ENCODE measurements around the gene ATG4C. TPM values are rescaled to one million over a fixed set of nuclear protein-coding genes. Genes with fewer than 3 reads are reported as not detected.
"Not testable (repeated sequence)": the region's sequence is repeated elsewhere in the genome, so short reads cannot be mapped to it uniquely, and the experiment has no call there.

ATG4C gene
- polyA plus RNA-seq, 1 donor (not counting 4 experiments of a cell fraction or from before 2014, with no cell fraction given), result 9.1 TPM

DNA sequence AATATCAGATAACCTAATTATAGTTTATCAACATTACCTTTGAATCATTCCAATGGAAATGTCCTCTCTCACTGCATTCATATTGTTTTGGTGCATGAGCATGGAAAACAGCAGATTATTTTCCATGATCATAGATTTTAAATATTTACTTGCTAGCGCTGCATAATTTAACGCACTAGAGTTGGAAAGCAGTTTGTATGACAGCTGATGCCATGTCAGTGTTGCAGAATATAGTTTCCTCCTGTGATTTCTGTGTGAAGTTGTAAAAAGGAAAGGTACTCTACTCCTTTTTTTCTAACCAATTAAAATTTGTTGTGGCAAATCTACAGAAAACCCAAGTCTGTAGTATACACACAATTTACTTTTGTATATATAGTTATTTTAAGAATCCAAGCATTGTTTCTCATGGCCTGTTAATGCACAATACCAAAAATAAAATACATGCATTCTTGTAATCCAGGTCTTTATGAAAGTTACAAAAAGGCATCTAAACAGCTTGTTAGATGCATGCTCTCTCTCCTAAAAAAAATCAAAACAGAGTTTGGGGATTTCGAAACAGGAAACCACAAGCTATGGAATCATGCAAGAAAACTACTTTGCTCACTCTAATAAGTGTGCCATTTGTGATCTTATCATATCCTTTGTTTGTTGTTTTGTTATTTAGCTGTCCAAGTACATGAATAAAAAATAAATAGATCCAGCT is 1.9 kb upstream of the ATG4C start:
- dilution Hi-C loops (cut with MboI; ENCODE audit: extremely low pct_ligation_motif_present, low sequenced_read_pairs), result no loop called here
- Histone ChIP-seq H3K36me3 (ENCODE audit: control insufficient read depth in 2 of 2, extremely low read depth in 1 of 2, insufficient read depth in 2 of 2, low read length in 2 of 2) (no peaks in the 10 kb centered on the region), H2AFZ (ENCODE audit: control insufficient read depth, low read length) (no peak overlapping the region), H4K20me1 (ENCODE audit: control insufficient read depth, extremely low read depth, insufficient read depth, low read length) (no peaks in the 10 kb centered on the region), H3K27me3 (ENCODE audit: control insufficient read depth, extremely low read depth, insufficient read depth, low read length) (no peaks in the 10 kb centered on the region), H3K27ac (ENCODE audit: control insufficient read depth, insufficient read depth, low read length) (no peak overlapping the region), H3K9ac (ENCODE audit: control insufficient read depth, extremely low read depth, insufficient read depth, low read length) (no peak overlapping the region), H3K4me1 (ENCODE audit: control insufficient read depth, extremely low read depth, insufficient read depth, low read length) (peaks cover 14% of the 10 kb centered on the region), H3K4me3 (ENCODE audit: control insufficient read depth in 2 of 3, extremely low read depth in 1 of 3, insufficient read depth in 2 of 3, low read depth in 1 of 3, low read length in 3 of 3) (no peak overlapping the region), H3K9me3 (ENCODE audit: control insufficient read depth, low read depth, low read length) (no peaks in the 10 kb centered on the region), H3K4me2 (ENCODE audit: control insufficient read depth, extremely low read depth, insufficient read depth, low read depth, low read length) (no peak overlapping the region), H3K79me2 (ENCODE audit: control insufficient read depth, insufficient read depth, low read length) (peaks cover 5% of the 10 kb centered on the region), H3K9me1 (ENCODE audit: control insufficient read depth, extremely low read depth, insufficient read depth, low read length) (no peaks in the 10 kb centered on the region)
- no peak for TF ChIP-seq CTCF (optimal IDR thresholded peaks at IDR 0.05 in 1 of 3, IDR thresholded peaks at IDR 0.05 in 1 of 3, conservative IDR thresholded peaks at IDR 0.05 in 1 of 3; ENCODE audit: extremely low read depth in 1 of 3, insufficient read depth in 2 of 3, low read length in 3 of 3)
- TF ChIP-seq EZH2 (IDR thresholded peaks at IDR 0.05; ENCODE audit: low read length), result no peak
- DNase-seq (ENCODE audit: low read depth, low spot score), result no peak
- no peak for FAIRE-seq

DNA sequence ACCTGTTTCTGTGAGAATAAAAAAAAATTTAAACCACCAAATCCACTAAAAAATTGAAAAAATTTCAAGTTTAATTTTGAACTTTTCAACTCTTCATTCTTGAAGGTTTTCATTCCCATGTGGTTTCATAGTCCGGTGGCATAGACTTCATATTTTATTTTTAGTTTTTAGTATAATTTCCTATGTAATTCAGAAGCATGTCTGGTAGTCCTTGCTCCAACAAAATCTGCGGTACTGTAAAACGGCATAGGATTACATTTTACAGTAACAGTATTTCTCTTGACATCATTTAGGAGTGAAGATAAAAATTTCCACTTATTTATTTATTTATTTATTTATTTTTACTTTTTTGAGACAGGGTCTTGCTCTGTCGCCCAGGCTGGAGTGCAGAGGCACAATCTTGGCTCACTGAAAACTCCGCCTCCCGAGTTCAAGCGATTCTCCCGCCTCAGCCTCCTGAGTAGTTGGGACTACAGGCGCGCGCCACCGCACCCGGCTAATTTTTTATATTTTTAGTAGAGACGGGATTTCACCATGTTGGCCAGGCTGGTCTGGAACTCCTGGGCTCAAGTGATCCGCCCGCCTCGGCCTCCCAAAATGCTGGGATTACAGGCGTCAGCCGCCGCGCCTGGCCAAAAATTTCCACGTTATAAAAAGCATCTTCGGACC is 1.3 kb upstream of the ATG4C start:
- H3K27me3 ChIP-seq (ENCODE audit: control insufficient read depth, extremely low read depth, insufficient read depth, low read length); DNase-seq (ENCODE audit: low read depth, low spot score); H2AFZ ChIP-seq (ENCODE audit: control insufficient read depth, low read length); H3K4me2 ChIP-seq (ENCODE audit: control insufficient read depth, extremely low read depth, insufficient read depth, low read depth, low read length); dilution Hi-C loops (cut with MboI; ENCODE audit: extremely low pct_ligation_motif_present, low sequenced_read_pairs); H3K4me3 ChIP-seq (ENCODE audit: control insufficient read depth in 2 of 3, extremely low read depth in 1 of 3, insufficient read depth in 2 of 3, low read depth in 1 of 3, low read length in 3 of 3); H3K36me3 ChIP-seq (ENCODE audit: control insufficient read depth in 2 of 2, extremely low read depth in 1 of 2, insufficient read depth in 2 of 2, low read length in 2 of 2); H3K9me3 ChIP-seq (ENCODE audit: control insufficient read depth, low read depth, low read length); H3K9me1 ChIP-seq (ENCODE audit: control insufficient read depth, extremely low read depth, insufficient read depth, low read length); H3K79me2 ChIP-seq (ENCODE audit: control insufficient read depth, insufficient read depth, low read length); H3K9ac ChIP-seq (ENCODE audit: control insufficient read depth, extremely low read depth, insufficient read depth, low read length); FAIRE-seq; H3K27ac ChIP-seq (ENCODE audit: control insufficient read depth, insufficient read depth, low read length); H4K20me1 ChIP-seq (ENCODE audit: control insufficient read depth, extremely low read depth, insufficient read depth, low read length): not testable (repeated sequence)
- peaks cover 14% of the 10 kb centered on the region for H3K4me1 ChIP-seq (ENCODE audit: control insufficient read depth, extremely low read depth, insufficient read depth, low read length)

All from keratinocyte (primary cell).